IPS-20b (cell line): ENCODE data around the gene ZDHHC9.
"Not testable (repeated sequence)": the region's sequence is repeated elsewhere in the genome, so short reads cannot be mapped to it uniquely, and the experiment has no call there.

Experiments
- H3K27ac ChIP-seq: one replicate; pipeline ENCODE4 v1.5.1; 2013; ENCODE audit warnings: low read length
- H3K27me3 ChIP-seq: 2 replicates; pipeline ENCODE4 v1.6.1; 2013; ENCODE audit warnings: mild to moderate bottlenecking, low read length, inconsistent platforms; ENCODE audit not compliant: insufficient read depth
- H3K36me3 ChIP-seq: 2 replicates; pipeline ENCODE4 v1.6.1; 2013; ENCODE audit warnings: low read depth, mild to moderate bottlenecking, inconsistent platforms, low read length, moderate library complexity; ENCODE audit not compliant: insufficient read depth
- H3K4me1 ChIP-seq: 2 replicates; pipeline ENCODE4 v1.6.1; 2013; ENCODE audit warnings: mild to moderate bottlenecking, control low read depth, inconsistent platforms, low read length, moderate library complexity; ENCODE audit not compliant: insufficient read depth
- H3K4me3 ChIP-seq: 2 replicates; pipeline ENCODE4 v1.5.1; 2013; ENCODE audit warnings: mild to moderate bottlenecking, low read length, inconsistent platforms
- H3K9ac ChIP-seq: 2 replicates; pipeline ENCODE4 v1.6.1; 2013; ENCODE audit warnings: low read depth, mild to moderate bottlenecking, inconsistent platforms, low read length, moderate library complexity
- H3K9me3 ChIP-seq: 2 replicates; pipeline ENCODE4 v1.6.1; 2013; ENCODE audit warnings: mild to moderate bottlenecking, low read depth, low read length, inconsistent platforms; ENCODE audit not compliant: insufficient read depth

ZDHHC9 gene

DNA sequence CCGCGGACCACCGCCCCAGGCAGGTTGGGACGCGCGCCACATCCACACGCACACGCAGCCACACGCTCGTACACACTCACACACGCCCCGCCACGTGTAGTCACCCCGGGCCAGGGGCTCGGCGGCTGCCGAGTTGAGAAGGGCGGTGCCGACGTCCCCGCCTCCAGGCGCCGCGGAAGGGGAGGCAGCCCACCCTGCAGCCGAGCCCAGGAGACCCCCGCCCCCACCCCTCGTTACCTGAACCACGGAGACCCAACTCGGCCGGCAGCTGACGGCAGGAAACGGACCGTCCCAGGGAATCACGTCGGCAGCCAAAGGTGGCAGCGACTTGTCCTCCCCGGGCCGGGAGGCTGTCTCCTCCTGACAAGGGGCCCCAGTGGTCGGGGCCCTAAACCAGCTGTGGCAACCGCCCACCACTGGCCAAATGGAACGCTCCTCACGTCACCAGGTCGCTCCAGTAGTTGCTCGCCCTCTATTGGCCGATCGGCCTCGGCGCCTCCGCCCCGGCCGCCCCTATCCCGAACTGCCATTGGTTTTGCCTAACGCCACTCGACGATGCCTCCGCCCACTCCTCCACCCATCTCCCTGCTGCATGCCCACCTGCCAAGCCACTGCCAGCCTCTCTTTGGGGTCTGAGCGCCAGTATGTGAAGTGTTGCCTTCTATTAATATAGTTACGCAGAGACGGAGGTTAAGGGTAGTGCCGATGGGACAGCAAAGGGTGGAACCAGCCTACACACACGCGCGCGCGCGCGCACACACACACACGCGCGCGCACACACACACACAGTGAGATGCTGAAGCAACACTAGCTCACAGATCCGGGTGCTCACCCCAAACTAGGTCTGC, at the start of gene ZDHHC9:
TSS of gene ZDHHC9 (minus strand) at position 428 of the 848 bp plus-strand sequence. CDS start 1,941 bp downstream, outside the sequence.
- Histone ChIP-seq H3K9me3 (no peaks in the 10 kb centered on the region), H3K4me3 (peak within 1 kb of the TSS; percentile 94), H3K9ac (peak within 1 kb of the TSS; percentile 83), H3K27me3 (no peaks in the 10 kb centered on the region), H3K36me3 (peaks cover 9% of the 10 kb centered on the region; the same call in 1 of the 2 replicates), H3K4me1 (no peaks in the 10 kb centered on the region; the same call in 1 of the 2 replicates), H3K27ac (no peak within 1 kb of the TSS)

DNA sequence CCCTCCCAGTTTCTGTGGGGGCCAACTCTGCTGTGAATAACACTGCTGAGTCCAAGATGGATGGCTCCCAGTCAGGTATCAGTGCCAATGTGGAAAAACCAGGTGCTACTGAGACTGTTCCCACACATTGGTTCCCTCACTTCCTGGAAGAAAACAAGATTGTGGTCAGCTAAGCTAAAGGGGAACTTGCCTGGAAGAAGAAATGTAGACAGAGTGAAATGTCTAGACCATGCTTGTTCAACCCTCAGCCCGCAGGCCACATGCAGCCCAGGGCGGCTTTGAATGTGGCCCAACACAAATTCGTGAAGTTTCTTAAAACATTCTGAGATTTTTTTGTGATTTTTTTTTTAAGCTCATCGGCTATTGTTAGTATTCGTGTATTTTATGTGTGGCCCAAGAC, 33.7 kb upstream of the ZDHHC9 start:
- no peaks in the 10 kb centered on the region for H3K9me3 ChIP-seq
- no peaks in the 10 kb centered on the region for H3K27me3 ChIP-seq
- no peak overlapping the region for H3K9ac ChIP-seq
- H3K27ac ChIP-seq: no peak overlapping the region
- no peaks in the 10 kb centered on the region for H3K36me3 ChIP-seq
- no peaks in the 10 kb centered on the region for H3K4me1 ChIP-seq
- H3K4me3 ChIP-seq: no peak overlapping the region

DNA sequence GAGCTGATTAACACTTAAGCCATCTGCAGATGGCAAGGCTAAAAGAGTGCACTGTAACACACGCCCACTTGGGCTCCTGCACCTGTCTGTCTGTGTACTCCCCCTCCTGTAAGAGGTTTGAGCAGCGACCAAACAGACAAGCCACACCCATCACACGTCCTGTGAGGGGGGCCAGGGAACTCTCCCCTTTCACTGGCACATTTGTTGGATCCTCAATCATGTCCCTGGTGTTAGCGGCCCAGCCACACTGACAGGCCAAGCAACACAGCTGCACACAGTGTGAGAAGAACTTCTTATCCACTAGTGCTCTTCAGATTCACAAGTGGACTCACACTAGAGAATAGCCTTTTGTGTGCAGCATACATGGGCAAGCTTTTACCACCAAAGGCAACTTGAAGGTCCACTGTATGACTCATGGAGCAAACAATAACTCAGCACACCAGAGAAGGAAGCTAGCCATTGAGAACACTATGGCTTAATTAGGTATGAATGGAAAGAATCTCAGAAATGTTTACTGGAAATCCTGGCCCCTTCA, 33.2 kb upstream of the ZDHHC9 start:
- Histone ChIP-seq H3K27me3 (no peaks in the 10 kb centered on the region), H3K9me3 (no peaks in the 10 kb centered on the region), H3K9ac (no peak overlapping the region), H3K27ac (no peak overlapping the region), H3K4me1 (no peaks in the 10 kb centered on the region), H3K4me3 (no peak overlapping the region), H3K36me3 (no peaks in the 10 kb centered on the region)

DNA sequence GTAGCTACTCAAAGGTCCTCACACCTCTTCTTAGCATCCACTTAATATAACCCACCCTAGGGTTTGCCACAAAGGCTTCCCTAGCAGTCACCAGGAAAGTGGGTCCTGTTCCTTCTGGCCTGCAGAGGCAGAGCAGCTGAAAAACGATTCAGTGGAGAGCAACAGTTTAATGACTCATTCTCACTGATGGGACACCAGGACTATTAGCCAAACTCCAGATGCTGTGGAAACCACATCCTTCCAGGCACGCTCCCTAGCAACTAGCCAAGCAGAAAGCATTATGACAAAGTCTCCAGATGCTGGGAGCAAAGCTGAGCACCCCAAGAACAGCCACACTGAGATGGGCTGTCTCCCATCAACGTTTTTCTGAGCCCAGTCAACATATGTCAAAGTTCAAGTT, 32.0 kb upstream of the ZDHHC9 start:
- H3K9me3 ChIP-seq: no peaks in the 10 kb centered on the region
- H3K4me1 ChIP-seq: no peaks in the 10 kb centered on the region
- H3K27ac ChIP-seq: no peak overlapping the region
- no peak overlapping the region for H3K4me3 ChIP-seq
- H3K36me3 ChIP-seq: no peaks in the 10 kb centered on the region
- H3K27me3 ChIP-seq: no peaks in the 10 kb centered on the region
- no peak overlapping the region for H3K9ac ChIP-seq

DNA sequence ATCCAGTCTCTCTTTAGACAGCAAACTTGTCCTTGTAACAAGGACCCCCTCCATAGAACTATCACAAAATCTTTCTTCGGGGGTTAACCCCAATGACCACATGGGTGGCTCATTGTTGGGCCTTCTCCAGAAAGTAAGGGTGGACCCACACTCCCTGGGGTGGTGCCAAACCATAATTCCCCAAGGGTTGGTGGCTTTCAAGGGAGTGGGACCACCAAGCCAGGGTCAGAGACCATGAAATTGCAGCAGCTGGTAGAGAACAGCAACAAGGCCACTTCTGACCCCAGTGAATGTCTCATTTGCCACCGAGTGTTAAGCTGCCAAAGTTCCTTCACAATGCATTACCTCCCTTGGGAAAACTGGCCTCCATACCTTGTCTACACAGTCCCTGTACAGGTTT, 28.8 kb upstream of the ZDHHC9 start:
- no peaks in the 10 kb centered on the region for H3K36me3 ChIP-seq
- H3K4me1 ChIP-seq: no peaks in the 10 kb centered on the region
- H3K9me3 ChIP-seq: no peaks in the 10 kb centered on the region
- no peak overlapping the region for H3K27ac ChIP-seq
- H3K4me3 ChIP-seq: no peak overlapping the region
- no peak overlapping the region for H3K9ac ChIP-seq
- no peaks in the 10 kb centered on the region for H3K27me3 ChIP-seq

DNA sequence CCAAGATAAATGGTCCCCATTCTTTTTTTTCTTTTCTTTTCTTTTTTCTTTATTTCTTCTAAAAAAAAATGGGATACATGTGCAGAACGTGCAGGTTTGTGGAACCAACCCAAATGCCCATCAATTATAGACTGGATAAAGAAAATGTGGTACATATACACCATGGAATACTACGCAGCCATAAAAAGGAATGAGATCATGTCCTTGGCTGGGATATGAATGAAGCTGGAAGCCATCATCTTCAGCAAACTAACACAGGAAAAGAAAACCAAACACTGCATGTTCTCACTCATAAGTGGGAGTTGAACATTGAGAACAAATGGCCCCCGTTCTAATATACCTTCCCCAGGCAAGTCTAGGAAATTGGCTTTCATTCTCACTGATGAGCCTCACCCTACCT, 22.6 kb upstream of the ZDHHC9 start:
- H3K27ac ChIP-seq, H3K4me3 ChIP-seq, H3K9me3 ChIP-seq, H3K9ac ChIP-seq, H3K36me3 ChIP-seq, H3K27me3 ChIP-seq, H3K4me1 ChIP-seq: not testable (repeated sequence)

DNA sequence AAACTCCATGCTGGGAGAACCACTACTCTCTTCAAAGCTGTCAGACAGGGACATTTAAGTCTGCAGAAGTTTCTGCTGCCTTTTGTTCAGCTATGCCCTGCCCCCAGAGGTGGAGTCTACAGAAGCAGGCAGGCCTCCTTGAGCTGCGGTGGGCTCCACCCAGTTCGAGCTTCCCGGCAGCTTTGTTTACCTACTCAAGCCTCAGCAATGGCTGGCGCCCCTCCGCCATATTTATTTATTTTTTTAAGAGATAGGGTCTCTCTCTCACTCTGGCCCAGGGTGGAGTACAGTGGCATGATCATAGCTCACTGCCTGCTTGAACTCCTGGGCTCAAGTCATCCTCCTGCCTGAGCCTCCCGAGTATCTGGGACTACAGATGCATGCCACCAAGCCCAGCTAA, 15.4 kb upstream of the ZDHHC9 start:
- not testable (repeated sequence) for H3K27ac ChIP-seq, H3K4me1 ChIP-seq, H3K27me3 ChIP-seq, H3K4me3 ChIP-seq, H3K9me3 ChIP-seq, H3K9ac ChIP-seq, H3K36me3 ChIP-seq

DNA sequence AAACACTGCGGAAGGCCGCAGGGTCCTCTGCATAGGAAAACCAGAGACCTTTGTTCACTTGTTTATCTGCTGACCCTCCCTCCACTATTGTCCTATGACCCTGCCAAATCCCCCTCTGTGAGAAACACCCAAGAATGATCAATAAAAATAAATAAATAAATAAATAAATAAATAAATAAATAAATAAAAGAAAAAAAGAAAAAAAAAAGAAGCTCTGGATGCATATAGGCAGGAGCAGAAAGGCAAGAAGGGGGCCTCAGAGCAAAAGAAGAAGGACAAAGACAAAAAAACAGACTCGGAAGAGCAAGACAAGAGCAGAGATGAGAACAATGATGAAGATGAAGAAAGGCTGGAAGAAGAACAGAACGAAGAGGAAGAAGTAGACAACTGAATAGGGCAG, 8.1 kb upstream of the ZDHHC9 start:
- not testable (repeated sequence) for H3K9me3 ChIP-seq, H3K4me3 ChIP-seq, H3K27me3 ChIP-seq, H3K27ac ChIP-seq, H3K4me1 ChIP-seq, H3K36me3 ChIP-seq, H3K9ac ChIP-seq

DNA sequence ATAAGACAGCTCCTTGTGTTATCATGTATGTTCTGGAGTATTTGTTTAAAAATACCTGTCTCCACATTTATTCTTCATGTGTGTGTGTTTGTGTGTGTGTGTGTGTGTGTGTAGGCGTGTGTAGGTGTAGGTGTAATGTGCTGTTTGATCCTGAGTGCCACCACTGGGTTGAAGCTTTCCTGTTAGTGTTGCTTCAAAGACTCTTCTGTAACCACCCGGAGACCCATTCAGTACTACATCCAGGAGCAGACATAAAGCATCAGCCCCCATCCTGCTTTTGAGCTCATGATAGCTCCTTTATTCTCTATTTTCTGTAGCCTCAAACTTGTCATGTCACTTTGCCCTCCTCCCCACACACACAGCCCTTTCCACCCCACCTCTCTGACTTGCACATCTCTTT, 3.0 kb upstream of the ZDHHC9 start:
- Histone ChIP-seq H3K9ac (no peak overlapping the region), H3K27me3 (no peaks in the 10 kb centered on the region), H3K36me3 (peaks cover 2% of the 10 kb centered on the region; the same call in 1 of the 2 replicates), H3K9me3 (no peaks in the 10 kb centered on the region), H3K4me3 (no peak overlapping the region), H3K27ac (no peak overlapping the region), H3K4me1 (no peaks in the 10 kb centered on the region; the same call in 1 of the 2 replicates)

DNA sequence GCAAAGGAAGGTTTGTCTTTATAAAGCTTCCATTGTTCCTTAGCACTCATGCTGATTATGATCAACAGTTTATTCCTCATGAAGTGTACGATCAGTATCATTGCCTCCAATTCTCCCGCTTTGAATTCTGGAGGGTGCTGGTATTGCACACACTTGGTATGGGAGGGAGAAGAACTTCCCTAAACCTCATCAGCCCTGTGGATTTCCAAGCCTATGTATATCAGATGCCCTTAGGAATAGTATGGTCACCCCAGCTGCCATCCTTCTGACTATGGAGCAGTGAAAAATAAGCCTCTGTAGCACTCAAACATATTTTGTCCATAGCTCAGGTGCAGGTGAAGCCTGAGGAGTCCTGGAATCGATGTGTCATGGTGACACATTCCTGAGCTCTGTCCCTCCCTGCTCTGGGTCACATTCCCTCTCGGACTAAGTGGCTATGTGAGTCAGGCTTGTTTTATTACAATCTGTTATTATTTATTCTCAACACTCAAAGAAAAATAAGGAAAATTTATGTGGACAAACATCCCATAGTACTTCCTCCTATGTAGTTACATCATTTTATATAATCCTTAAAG, 2.0 kb upstream of the ZDHHC9 start:
- Histone ChIP-seq H3K9me3 (no peaks in the 10 kb centered on the region), H3K27ac (no peak overlapping the region), H3K36me3 (peaks cover 9% of the 10 kb centered on the region; the same call in 1 of the 2 replicates), H3K4me3 (no peak overlapping the region), H3K4me1 (no peaks in the 10 kb centered on the region; the same call in 1 of the 2 replicates), H3K27me3 (no peaks in the 10 kb centered on the region), H3K9ac (no peak overlapping the region)

DNA sequence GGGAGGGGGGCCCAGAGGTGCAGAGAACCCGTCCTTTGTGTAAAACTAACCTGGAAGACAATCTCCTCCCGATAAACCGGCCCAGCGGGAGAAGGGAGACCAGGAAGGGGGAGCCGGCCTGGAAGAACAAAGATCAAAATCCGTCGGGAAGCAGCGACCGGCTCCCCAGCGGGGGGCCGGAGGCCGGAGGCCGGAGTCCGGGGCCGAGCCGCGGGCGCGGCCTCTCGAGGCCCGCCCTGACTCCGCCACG, 552 bp downstream of the ZDHHC9 start:
- no peaks in the 10 kb centered on the region for H3K27me3 ChIP-seq
- H3K27ac ChIP-seq: no peak overlapping the region
- peaks cover 9% of the 10 kb centered on the region; the same call in 1 of the 2 replicates for H3K36me3 ChIP-seq
- H3K9me3 ChIP-seq: no peaks in the 10 kb centered on the region
- H3K4me1 ChIP-seq: no peaks in the 10 kb centered on the region; the same call in 1 of the 2 replicates
- H3K9ac ChIP-seq: peak overlapping the region; percentile 83
- peak overlapping the region; percentile 94 for H3K4me3 ChIP-seq
